KMS-11 (cell line): ENCODE results near the gene PRPF19.

Experiments used
- H2AFZ ChIP-seq: fragments of 200-600 bp; sonication (generic); 2 replicates; pipeline ENCODE4 v1.6.1; 2016; ENCODE audit warnings: antibody characterized with exemption, mixed run types, low read depth
- H3K27ac ChIP-seq: fragments of 200-600 bp; sonication (generic); 2 replicates; pipeline ENCODE4 v1.6.1; 2016; ENCODE audit warnings: mild to moderate bottlenecking, mixed run types
- H3K27me3 ChIP-seq: fragments of 200-600 bp; sonication (generic); 2 replicates; pipeline ENCODE4 v1.6.1; 2017; ENCODE audit warnings: mild to moderate bottlenecking, low read depth, mixed run types, moderate library complexity; ENCODE audit not compliant: insufficient read depth
- H3K36me3 ChIP-seq: fragments of 200-600 bp; sonication (generic); 2 replicates; pipeline ENCODE4 v1.6.1; 2017; ENCODE audit warnings: mild to moderate bottlenecking, mixed run types; ENCODE audit not compliant: insufficient read depth
- H3K4me1 ChIP-seq: fragments of 200-600 bp; sonication (generic); 2 replicates; pipeline ENCODE4 v1.6.1; 2016; ENCODE audit warnings: mild to moderate bottlenecking, low read depth, mixed run types; ENCODE audit not compliant: poor library complexity, severe bottlenecking
- H3K4me2 ChIP-seq: fragments of 200-600 bp; sonication (generic); 2 replicates; pipeline ENCODE4 v1.7.0; 2016; ENCODE audit warnings: mild to moderate bottlenecking, mixed run types
- H3K4me3 ChIP-seq: fragments of 200-600 bp; sonication (generic); IDR thresholded peaks from 2 replicates; pipeline ENCODE4 v1.6.1; 2017; ENCODE audit warnings: low read depth, low read length, mixed read lengths; ENCODE audit not compliant: insufficient read depth
- H3K79me2 ChIP-seq: fragments of 200-600 bp; sonication (generic); 2 replicates; pipeline ENCODE4 v1.6.1; 2016; ENCODE audit warnings: low read depth, mixed run types; ENCODE audit not compliant: insufficient read depth
- H3K9ac ChIP-seq: fragments of 200-600 bp; sonication (generic); 2 replicates; pipeline ENCODE4 v1.6.1; 2016; ENCODE audit warnings: mild to moderate bottlenecking, mixed run types
- H4K20me1 ChIP-seq: fragments of 200-600 bp; sonication (generic); 2 replicates; pipeline ENCODE4 v1.6.1; 2016; ENCODE audit warnings: mild to moderate bottlenecking, mixed run types; ENCODE audit not compliant: insufficient read depth
- TF ChIP-seq, protein P1 (sequence below): fragments of 200-600 bp; sonication (generic); conservative IDR thresholded peaks from 2 replicates; pipeline ENCODE4 v1.6.1; 2017; ENCODE audit warnings: low read depth, mild to moderate bottlenecking, antibody characterized with exemption, low read length, moderate library complexity, mixed read lengths

PRPF19 gene

DNA sequence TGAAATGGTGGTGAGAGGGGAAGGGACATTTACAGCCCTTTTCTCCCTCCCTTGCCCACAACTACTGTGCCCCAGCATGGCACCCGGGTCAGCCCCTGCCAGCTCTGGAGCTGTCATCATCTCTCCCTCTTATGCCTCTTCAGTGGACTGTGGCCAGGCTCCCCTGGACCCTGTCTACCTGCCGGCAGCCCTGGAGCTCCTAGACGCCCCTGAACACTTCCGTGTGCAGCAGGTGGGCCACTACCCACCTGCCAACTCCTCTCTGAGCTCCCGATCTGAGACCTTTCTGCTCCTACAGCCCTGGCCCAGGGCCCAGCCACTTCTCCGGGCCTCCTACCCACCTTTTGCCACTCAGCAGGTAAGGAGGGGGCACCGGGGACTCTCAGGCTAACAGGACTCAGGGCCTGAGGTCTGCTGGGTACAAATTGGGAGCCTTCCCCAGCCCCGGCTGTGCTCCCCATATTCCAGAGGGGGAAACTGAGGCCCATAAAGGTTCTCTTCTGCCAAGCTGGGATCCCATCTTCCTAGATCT, 20.7 kb upstream of the PRPF19 start:
- H3K4me1 ChIP-seq = peaks cover 20% of the 10 kb centered on the region
- TF ChIP-seq, protein P1, sequence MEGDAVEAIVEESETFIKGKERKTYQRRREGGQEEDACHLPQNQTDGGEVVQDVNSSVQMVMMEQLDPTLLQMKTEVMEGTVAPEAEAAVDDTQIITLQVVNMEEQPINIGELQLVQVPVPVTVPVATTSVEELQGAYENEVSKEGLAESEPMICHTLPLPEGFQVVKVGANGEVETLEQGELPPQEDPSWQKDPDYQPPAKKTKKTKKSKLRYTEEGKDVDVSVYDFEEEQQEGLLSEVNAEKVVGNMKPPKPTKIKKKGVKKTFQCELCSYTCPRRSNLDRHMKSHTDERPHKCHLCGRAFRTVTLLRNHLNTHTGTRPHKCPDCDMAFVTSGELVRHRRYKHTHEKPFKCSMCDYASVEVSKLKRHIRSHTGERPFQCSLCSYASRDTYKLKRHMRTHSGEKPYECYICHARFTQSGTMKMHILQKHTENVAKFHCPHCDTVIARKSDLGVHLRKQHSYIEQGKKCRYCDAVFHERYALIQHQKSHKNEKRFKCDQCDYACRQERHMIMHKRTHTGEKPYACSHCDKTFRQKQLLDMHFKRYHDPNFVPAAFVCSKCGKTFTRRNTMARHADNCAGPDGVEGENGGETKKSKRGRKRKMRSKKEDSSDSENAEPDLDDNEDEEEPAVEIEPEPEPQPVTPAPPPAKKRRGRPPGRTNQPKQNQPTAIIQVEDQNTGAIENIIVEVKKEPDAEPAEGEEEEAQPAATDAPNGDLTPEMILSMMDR = no peak

DNA sequence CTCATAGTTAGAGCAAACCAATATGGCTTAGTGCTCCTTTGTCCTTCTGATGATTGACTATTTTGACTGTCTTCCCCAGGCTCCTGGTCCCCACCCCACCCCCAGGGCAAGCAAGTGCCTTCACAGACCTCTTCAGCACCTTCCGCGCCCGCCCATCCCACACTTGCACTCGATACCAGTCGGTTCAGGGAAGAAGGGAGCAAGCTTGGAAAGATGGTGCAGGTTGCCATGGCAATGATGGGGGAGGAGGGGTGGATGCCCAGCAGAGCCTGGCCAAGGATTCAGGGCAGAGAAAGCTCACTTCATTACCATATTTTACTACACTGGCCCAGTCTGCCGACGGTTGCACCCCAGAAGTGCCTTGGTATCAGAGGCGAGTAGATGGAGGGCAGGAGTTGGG, 20.1 kb upstream of the PRPF19 start:
- Histone ChIP-seq H3K4me3 (no peak overlapping the region), H3K4me1 (peaks cover 20% of the 10 kb centered on the region), H3K9ac (no peak overlapping the region), H2AFZ (no peak overlapping the region), H4K20me1 (no peaks in the 10 kb centered on the region), H3K27me3 (peaks cover 10% of the 10 kb centered on the region), H3K79me2 (no peaks in the 10 kb centered on the region), H3K4me2 (no peak overlapping the region), H3K27ac (no peak overlapping the region), H3K36me3 (no peaks in the 10 kb centered on the region)
- TF ChIP-seq, protein P1 = no peak

More for the DNA sequence above, 20.7 kb upstream of the PRPF19 start:
- H4K20me1 ChIP-seq = no peaks in the 10 kb centered on the region
- H3K4me3 ChIP-seq = no peak overlapping the region
- H3K27me3 ChIP-seq = peaks cover 10% of the 10 kb centered on the region
- no peaks in the 10 kb centered on the region for H3K36me3 ChIP-seq
- H3K27ac ChIP-seq = no peak overlapping the region
- H3K79me2 ChIP-seq = no peaks in the 10 kb centered on the region
- no peak overlapping the region for H2AFZ ChIP-seq
- H3K4me2 ChIP-seq = no peak overlapping the region
- H3K9ac ChIP-seq = no peak overlapping the region

DNA sequence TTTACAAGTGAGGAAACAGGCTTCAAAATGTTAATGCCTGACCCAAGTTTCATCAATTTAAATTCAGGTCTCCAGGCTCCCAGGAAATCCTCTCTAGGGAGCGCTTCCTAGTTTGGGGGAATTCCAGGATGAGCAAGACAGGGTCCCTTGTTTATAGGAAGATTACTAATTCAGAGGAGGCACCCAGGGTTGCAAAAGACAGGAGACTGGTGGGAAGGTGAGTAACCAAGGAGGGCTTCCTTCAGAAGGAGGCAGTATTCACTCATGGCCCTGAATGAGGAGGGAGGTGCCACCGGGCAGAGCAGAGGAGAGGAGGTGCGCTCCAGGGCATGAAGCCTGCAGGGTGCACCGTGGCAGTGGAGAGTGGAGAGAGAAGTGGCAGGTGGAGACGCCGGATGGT, 19.5 kb upstream of the PRPF19 start:
- Histone ChIP-seq H3K27me3 (peaks cover 10% of the 10 kb centered on the region), H3K4me2 (peak overlapping the region; percentile 64; the same call in 1 of the 2 replicates), H3K36me3 (no peaks in the 10 kb centered on the region; the same call in 1 of the 2 replicates), H3K4me1 (peaks cover 20% of the 10 kb centered on the region), H3K79me2 (no peaks in the 10 kb centered on the region), H2AFZ (no peak overlapping the region), H3K4me3 (no peak overlapping the region), H3K9ac (no peak overlapping the region), H4K20me1 (no peaks in the 10 kb centered on the region), H3K27ac (no peak overlapping the region)
- TF ChIP-seq, protein P1 = no peak

DNA sequence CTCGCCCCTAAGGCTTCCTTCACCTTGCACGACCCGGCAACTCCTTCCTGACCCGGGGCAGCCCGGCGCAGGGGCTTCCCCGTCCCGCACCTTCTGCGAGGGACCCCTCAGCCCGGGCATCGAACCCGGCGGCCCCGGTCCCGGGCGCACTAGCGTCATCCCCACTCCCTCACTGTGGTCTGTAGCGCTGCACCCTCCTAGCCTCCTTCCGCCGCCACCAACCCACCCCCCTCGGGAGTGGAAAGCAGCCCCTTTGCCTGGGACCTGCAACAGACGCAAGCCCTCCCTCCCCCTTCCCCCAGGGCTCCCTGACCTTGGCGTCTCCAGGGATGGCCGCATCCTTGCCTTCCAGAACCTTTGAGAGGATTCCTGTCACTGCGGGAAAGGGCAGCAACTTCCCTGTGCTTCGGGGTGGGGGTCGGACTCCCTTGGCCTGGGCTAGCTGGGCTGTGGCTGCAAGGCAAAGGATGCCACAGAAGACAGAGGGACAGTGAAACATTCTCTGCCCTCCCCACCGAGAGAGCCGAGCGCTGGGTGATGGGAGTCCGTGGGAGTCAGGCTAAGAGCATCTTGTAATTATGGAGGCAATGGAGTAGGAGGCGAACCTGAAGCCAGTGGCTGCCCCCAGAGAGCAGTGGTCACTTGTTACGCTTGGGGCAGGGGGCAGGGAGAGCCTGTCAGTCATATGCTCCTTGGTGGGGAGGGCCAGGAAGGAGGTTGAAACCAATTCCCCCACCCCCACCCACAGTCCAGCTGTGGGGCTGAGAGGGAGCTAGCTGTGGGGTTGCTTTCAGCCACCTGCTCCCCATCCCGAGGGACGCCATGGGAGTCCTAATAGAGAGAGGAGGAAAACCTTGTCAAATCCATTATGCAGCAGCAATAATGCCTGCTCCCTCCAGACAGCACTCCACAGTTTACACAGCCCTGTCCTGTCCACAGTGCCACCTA, 18.8 kb upstream of the PRPF19 start:
- peaks cover 20% of the 10 kb centered on the region for H3K4me1 ChIP-seq
- H3K36me3 ChIP-seq = no peaks in the 10 kb centered on the region; the same call in 1 of the 2 replicates
- H3K4me3 ChIP-seq = no peak overlapping the region
- H3K27me3 ChIP-seq = peaks cover 10% of the 10 kb centered on the region
- H3K9ac ChIP-seq = no peak overlapping the region; the same call in 1 of the 2 replicates
- TF ChIP-seq, protein P1 = no peak
- no peak overlapping the region for H3K27ac ChIP-seq
- H2AFZ ChIP-seq = peak overlapping the region; percentile 59; the same call in 1 of the 2 replicates
- peak overlapping the region; percentile 64 for H3K4me2 ChIP-seq
- H3K79me2 ChIP-seq = no peaks in the 10 kb centered on the region
- no peaks in the 10 kb centered on the region for H4K20me1 ChIP-seq
